Measurements from ENCODE around the gene SEMA3D. TPM values are rescaled to one million over a fixed set of nuclear protein-coding genes. Genes with fewer than 3 reads are reported as not detected.

Gene SEMA3D
- total RNA-seq, 3 donors from 2014 or later = 3.5 to 7.5 (median 7.0) TPM

- no peaks in the 10 kb centered on the region for H3K27me3 ChIP-seq
- TF ChIP-seq POLR2AphosphoS5 (IDR thresholded peaks at IDR 0.05) = no peak
- TF ChIP-seq CTCF (IDR thresholded peaks at IDR 0.05) = no peak
- no peak for TF ChIP-seq POLR2A (IDR thresholded peaks at IDR 0.05)
- no peak for DNase-seq (ENCODE audit: low spot score in 2 of 2)
- no peaks in the 10 kb centered on the region for H3K4me1 ChIP-seq
- no peaks in the 10 kb centered on the region for H3K9me3 ChIP-seq
- intact Hi-C loops (cut with DNase I; ENCODE audit: low total_unique reads) = no loop called here
- H3K27ac ChIP-seq = no peak overlapping the region
- no peak overlapping the region for H3K4me3 ChIP-seq
- no peaks in the 10 kb centered on the region for H3K36me3 ChIP-seq
These were observed 131.7 kb downstream of the SEMA3D start for GRCh38 chr7:85055196-85055595.

DNA sequence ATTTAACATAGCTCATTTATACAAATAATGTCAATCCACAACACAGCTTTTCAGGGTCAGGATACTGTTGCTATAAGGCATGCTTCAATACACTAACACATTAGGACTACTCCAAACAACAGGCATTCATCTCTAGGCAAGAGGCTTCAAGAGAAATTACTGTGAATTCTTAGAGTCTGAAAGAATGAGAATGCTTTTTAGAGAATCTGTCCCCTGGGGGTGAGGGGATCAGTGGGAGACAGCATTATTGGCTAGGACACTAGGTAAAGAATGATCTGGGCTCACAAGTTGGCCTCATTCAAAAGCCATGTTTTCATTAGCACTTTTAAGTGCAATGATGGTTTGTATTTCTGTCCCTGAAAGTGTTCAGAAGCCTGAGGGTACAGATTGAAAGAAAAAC, 132.6 kb downstream of the SEMA3D start:
- no peaks in the 10 kb centered on the region for H3K4me1 ChIP-seq
- TF ChIP-seq POLR2AphosphoS5 (IDR thresholded peaks at IDR 0.05) = no peak
- H3K27me3 ChIP-seq = no peaks in the 10 kb centered on the region
- no peak overlapping the region for H3K27ac ChIP-seq
- no peaks in the 10 kb centered on the region for H3K9me3 ChIP-seq
- H3K4me3 ChIP-seq = no peak overlapping the region
- H3K36me3 ChIP-seq = no peaks in the 10 kb centered on the region
- no peak for DNase-seq (ENCODE audit: low spot score in 2 of 2)
- intact Hi-C loops (cut with DNase I; ENCODE audit: low total_unique reads) = no loop called here

DNA sequence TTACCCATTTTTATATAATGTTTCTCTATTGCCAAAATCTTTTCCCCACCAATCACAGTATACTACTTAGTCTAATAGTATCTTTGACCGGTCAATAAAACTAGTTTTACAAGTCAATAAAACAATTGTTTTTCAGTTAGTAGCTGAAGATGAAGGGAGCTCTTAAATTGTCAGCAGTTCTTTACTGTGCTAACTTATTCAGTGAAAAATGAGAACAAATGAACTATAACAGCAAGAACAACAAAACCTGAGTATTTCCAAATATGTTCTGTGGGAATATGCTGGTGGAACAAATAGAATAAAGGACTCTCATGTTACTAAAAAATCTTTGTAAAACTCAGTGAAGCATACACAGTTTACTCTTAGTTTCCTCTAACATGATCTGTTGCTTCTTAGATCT, 134.0 kb downstream of the SEMA3D start:
- H3K36me3 ChIP-seq = no peaks in the 10 kb centered on the region
- no peaks in the 10 kb centered on the region for H3K9me3 ChIP-seq
- DNase-seq (ENCODE audit: low spot score in 2 of 2) = no peak
- intact Hi-C loops (cut with DNase I; ENCODE audit: low total_unique reads) = no loop called here
- H3K27ac ChIP-seq = no peak overlapping the region
- no peak for TF ChIP-seq POLR2AphosphoS5 (IDR thresholded peaks at IDR 0.05)
- no peak for TF ChIP-seq POLR2A (IDR thresholded peaks at IDR 0.05)
- no peak for TF ChIP-seq CTCF (IDR thresholded peaks at IDR 0.05)
- H3K4me3 ChIP-seq = no peak overlapping the region
- H3K27me3 ChIP-seq = no peaks in the 10 kb centered on the region
- no peaks in the 10 kb centered on the region for H3K4me1 ChIP-seq

DNA sequence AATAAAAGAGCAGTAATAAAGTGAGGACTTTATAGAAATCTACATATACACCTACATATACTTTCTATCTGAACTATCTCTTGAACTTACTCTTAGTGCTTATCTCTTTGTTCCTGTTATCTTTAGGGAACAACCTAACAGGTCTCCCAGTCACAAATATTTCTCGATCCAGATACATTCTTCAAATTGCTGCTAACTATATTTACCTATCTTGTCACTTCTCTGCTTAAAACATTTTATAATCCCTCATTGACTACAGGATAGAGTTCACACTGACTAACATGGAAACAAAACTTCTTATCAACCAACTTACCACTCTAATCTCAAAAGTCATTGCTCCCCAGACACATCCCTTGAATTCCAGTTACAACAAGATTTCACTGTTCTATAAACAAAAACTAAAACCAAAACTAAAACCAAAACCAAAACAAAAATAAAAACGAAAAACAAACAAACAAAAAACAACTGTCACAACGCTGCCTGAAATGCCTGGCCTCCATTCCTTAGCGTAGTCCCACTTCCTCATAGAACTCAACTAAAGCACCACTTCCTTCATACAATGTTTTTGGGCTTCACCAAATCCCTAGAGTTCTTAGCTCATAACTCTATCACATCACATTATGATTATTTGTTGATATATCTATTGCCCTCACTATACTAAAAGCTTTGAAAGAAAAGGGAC, 134.7 kb downstream of the SEMA3D start:
- no peak overlapping the region for H3K4me3 ChIP-seq

DNA sequence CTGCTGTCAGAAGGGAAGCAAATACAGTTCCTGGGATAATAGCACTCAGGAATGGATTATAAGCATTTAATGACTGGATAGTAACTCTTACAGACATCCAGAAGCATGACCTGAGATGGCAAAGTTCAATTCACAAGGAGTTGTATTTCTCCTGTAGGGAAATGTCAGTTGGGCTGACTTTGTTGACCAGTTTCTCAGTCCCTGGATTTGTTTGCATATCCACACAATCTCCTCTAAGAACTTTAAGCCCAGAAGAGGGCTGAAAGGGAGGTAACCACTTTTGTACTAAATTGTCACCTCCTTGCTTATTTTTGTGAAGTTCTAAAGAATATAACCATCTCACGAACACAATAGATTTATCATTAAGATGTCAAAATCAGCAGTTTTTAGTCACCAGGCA, 140.3 kb downstream of the SEMA3D start:
- no peak for DNase-seq (ENCODE audit: low spot score in 2 of 2)
- intact Hi-C loops (cut with DNase I; ENCODE audit: low total_unique reads) = no loop called here

More for the DNA sequence above, 134.7 kb downstream of the SEMA3D start:
- TF ChIP-seq POLR2AphosphoS5 (IDR thresholded peaks at IDR 0.05) = no peak
- TF ChIP-seq CTCF (IDR thresholded peaks at IDR 0.05) = no peak
- no peak for TF ChIP-seq POLR2A (IDR thresholded peaks at IDR 0.05)
- no peaks in the 10 kb centered on the region for H3K9me3 ChIP-seq
- H3K27ac ChIP-seq = no peak overlapping the region
- no peaks in the 10 kb centered on the region for H3K4me1 ChIP-seq
- intact Hi-C loops (cut with DNase I; ENCODE audit: low total_unique reads) = no loop called here
- no peaks in the 10 kb centered on the region for H3K36me3 ChIP-seq
- no peak for DNase-seq (ENCODE audit: low spot score in 2 of 2)
- no peaks in the 10 kb centered on the region for H3K27me3 ChIP-seq

More for the DNA sequence above, 140.3 kb downstream of the SEMA3D start:
- Histone ChIP-seq H3K4me1 (no peaks in the 10 kb centered on the region), H3K9me3 (no peaks in the 10 kb centered on the region), H3K36me3 (no peaks in the 10 kb centered on the region), H3K4me3 (no peak overlapping the region), H3K27me3 (no peaks in the 10 kb centered on the region), H3K27ac (no peak overlapping the region)
- no peak for TF ChIP-seq POLR2A (IDR thresholded peaks at IDR 0.05)
- no peak for TF ChIP-seq CTCF (IDR thresholded peaks at IDR 0.05)

Measured in breast epithelium (tissue), 4 donors.